HuH-7 (cell line): ENCODE results near the gene SHC2.
"Not testable (repeated sequence)": the region's sequence is repeated elsewhere in the genome, so short reads cannot be mapped to it uniquely, and the experiment has no call there.

Experiments used
- DNase-seq: peaks from one replicate; pipeline ENCODE4 v3.0.0; 2011; ENCODE audit warnings: low spot score

SHC2 gene

DNA sequence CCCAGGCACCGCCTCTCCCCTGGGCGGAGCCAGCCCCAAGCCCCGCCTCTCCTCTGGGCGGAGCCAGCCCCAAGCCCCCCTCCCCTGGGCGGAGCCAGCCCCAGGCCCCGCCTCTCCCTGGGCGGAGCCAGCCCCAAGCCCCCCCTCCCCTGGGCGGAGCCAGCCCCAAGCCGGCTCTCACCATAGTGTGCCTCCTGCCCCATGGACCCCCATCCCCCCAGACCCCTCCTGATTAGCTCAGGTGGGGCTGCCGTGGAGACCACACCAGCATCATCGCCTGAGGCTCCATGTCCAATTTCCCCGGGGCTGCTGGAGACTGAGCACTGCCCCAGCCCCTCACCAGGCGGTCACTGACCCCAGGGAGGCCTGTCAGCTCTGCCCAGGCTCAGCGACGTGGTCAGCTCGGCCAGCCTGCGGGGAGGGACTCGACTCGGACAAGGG lies 31.3 kb upstream of the SHC2 start:
- no peak for DNase-seq

DNA sequence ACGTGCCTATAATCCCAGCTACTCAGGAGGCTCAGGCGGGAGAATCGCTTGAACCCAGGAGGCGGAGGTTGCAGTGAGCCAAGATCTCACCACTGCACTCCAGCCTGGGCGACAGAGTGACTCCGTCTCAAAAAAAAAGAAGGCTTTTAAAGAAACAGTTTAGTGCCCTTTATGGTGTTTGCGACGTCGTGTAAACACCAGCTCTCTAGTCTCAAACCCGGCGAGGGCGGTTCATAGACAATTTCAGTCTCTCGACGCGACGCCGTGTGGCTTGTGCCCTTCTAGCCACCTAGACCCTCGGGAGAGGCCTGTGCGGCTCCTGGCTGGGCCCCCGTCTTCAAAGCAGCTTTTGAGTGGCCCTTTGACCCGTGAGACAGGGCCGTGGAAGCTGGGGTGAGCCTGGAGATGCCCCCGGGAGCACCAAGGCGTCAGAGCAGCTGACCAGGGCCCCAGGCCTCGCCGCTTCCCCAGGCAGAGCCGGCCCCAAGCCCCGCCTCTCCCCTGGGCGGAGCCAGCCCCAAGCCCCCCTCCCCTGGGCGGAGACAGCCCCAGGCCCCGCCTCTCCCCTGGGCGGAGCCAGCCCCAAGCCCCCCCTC lies 30.4 kb upstream of the SHC2 start:
- no peak for DNase-seq

DNA sequence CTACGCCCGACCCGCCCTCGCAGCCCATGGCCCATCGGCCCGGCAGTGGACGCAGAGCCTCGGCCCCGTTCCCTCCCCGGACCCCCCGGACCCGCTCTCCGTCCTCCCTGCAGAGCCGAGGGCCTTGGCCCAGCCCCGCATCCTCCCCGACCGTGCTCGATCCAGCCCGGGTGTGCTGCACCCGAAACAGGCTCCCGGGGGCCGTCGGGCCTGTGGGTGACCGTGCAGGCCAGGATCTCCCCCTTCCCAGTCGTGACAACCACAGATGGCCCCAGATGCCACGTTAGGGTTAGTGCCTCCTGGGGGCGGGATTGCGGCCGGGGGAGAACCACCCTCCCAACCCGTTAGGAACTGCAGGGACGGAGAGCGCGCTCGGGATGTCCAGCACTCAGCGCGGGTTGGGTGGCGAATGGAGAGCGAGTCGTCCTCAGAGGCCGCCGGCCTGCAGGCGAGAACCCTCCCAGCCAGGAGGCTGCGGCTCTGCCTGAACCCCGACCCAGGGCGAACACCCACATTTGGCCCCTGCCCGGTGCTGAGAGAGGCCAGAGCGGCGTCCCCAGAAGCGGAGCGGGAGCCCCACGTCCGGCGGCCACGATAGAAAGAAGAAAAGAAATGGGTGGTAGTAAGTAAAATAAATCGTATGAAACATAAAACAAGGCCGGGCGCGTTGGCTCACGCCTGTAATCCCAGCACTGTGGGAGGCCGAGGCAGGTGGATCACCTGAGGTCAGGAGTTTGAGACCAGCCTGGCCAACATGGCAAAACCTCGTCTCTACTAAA lies 28.8 kb upstream of the SHC2 start:
- no peak for DNase-seq

DNA sequence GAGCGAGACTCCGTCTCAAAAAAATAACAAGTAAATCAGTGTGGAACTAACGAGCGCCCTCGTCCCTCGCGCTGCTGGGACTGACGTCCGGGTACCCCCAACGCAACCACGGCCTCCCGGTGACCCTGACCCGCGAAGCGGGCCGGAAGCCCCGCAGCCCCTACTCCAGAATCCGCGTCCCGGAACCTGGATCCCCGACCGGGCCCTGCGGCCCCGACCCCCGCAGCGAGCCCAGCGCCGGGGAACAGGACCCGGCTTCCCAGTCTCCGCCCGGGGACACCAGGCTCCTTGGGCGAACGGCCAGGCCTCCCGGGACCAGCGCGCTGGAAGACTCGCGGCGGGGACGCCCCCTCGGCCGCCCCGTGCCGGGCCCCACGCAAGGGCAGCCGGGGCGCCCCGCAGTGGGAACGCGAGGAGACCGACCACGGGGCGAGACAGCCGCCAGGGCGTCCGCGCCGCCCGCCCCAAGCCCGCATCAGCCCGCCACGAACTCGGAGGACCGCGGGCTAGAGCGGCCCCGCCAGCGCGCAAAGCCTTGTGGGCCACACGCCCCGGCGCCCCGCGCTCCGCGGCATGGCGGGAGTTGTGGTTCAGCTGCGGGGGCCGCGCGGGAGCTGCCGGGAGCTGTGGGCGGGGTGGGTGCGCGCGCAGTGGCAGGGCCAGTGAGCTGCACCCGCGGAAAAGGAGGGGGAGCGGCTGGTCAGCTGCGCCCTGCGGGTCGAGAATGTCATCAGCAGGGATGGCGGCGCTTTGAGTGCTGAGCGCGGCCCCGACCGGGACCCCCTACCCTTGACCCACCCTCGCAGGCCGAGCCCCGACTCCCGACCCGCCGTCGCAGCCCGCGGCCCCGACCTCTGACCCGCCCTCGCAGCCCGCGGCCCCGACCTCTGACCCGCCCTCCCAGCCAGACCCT lies 27.9 kb upstream of the SHC2 start:
- DNase-seq, result peak; percentile 94

DNA sequence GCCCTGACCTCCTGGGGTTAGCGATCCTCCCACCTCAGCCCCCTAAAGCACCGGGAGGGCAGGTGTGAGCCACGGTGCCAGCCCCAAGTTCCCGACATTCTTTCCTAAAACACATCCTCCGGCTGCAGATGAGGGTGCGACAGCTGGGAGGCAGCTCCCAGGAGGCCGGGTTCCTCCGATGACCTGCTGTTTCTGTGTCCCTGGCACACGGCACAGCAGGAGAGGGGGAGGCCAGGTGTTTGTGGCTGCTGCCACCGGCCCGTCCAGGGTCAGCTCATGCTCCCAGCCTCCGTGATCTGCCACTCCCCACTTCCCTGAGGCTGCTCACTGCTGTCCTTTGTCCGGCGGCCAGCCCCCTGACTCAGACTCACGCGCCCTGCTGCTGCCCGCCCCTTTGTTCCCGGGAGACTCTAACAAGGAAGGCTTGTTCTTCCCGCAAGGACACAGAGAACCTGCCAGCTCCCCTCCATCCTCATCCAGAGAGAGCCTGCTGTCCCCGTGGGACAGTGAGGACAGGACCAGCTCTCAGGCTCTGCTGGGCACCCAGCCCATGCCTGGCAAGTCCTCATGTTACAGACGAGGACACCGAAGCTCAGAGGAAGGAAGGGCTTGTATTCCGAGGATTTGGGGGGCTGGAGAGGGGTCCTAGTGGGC lies 24.9 kb upstream of the SHC2 start:
- no peak for DNase-seq

DNA sequence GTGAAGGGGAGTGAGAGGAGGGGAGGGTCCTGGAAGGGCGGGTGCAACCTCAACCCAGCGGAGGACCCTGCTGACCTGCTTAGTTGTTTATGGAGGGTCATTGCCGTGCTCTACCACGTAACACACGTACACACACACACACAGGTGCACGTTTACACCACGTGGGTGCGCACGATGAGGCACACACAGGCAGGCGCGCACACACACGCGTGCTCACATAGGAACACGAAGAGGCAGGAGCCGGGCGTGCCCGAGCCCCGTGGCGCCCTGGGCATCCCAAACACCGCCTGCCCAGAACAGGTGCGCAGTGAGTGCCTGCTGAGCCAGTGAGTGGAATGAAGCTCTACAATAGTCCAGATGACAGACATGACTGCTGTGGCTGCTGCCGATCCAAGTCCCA lies 24.2 kb upstream of the SHC2 start:
- DNase-seq, result no peak

DNA sequence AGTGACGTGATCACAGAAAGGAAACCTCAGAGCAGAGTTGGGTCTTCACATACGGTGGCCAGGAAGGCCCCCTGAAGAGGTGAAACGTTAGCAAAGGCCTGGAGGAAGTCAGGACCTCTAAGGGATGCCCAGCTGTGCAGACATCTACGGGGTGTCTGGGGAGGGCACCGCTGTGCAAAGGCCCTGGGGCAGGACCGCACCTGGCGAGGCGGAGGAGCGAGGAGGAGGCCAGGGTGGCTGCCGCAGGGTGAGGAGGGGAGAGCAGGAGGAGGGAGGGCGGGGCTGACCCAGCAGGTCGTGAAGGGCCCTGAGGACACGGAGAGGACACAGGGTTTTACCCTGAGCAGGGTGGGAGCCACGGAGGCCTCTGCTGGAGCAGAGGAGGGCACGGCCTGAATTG lies 23.7 kb upstream of the SHC2 start:
- no peak for DNase-seq

DNA sequence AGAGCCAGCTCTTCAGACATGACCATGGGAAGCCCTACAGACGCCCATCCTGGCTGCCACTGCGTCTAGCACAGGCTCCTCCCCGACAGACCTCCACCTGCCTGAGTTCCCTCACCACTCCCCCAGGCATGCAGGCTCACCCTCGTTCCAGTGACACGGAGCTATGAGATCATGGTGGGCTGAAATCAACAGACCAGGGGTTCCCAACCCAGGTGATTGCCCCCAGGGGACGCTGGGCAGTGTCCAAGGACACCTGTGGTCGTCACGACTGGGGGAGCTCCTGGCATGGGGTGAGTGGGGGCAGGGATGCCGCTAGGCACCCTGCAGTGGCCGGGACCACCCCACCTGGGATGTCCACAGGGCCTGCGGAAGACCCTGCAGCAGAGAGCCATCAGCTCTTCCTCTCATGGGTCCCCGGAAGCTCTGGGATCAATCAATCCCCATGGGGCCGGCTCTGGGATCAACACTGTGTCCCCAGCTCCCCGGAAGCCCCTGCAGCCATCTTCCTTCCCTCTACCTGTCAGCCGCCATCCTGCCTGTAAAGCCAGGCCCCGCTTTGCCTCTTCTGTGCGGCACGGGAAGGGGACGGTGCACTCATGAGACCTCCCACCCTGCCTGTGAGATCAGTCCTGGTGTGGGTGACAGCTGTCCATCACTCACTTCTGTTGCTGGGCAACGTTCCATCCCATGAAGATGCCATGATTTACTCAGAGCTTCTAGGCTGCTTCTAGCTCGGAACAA lies 22.7 kb upstream of the SHC2 start:
- no peak for DNase-seq

DNA sequence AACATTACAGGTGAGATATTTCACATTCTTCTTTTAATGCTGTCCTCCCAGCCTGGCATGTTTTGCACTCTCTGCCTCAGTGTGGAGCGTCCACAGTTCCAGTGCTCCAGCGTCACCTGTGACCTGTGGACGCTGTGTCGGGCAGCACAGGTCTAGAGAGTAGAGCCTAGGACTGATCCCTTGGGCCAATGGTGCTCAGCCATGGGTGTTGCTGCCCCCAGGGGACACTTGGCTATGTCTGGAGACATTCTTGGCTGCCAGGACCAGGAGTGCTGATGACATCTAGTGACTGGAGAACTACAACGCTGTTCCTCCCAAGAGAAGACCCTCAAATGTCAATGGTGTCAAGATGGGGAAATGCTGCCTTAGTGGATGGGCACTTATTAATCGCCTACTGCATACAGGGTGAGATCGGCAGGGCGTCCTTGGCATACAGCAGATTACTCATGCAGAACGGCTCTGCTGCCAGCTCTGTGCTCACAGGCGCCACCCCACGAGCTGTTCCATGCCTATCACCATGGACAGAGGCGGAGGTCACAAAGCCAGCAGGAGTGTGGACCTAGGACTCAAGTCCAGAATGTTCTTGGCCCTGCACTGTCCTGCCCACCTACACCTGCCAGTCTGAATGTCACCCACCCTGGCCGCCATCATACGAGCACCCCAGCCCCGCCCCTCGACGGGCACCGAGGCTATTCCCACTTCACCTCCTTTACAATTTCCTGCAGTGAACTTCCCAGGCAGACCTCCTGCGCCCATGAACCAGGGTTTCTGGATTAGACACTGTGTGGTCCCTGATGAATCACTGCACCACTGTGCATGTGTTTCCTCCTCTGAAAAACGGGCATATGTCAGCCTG lies 21.6 kb upstream of the SHC2 start:
- DNase-seq, result no peak

DNA sequence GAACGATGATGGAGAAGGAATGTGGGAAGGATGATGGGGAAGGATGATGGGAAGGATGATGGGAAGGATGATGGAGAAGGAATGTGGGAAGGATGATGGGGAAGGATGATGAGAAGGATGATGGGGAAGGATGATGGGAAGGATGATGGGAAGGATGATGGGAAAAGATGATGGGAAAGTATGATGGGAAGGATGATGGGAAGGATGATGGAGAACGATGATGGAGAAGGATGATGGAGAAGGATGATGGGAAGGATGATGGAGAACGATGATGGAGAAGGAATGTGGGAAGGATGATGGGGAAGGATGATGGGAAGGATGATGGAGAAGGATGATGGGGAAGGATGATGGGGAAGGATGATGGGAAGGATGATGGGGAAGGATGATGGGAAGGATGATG lies 20.3 kb upstream of the SHC2 start:
- not testable (repeated sequence) for DNase-seq

DNA sequence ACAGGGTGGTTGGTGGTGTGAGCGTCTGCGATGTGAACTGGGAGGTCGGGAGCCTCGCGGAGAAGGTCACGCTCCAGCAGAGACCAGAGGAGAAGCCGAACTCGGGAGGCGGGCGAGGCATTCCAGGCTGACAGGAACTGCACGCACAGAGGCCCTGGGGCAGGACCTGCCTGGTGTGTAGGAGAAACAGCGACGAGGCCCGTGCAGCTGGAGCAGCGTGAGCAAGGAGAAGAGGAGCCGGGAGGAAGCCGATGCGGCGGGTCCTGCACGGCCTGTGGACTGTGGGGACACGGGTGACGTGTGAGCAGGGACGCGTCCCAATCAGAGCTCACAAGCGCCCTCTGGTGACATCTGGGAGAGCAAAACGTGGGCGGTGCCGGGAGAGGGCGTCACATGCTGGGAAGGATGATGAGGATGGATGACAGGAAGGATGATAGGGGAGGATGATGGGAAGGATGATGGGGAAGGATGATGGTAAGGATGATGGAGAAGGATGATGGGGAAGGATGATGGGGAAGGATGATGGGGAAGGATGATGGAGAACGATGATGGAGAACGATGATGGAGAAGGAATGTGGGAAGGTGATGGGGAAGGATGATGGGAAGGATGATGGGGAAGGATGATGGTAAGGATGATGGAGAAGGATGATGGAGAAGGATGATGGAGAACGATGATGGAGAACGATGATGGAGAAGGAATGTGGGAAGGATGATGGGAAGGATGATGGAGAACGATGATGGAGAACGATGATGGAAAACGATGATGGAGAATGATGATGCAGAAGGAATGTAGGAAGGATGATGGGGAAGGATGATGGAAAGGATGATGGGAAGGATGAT lies 19.4 kb upstream of the SHC2 start:
- peak; percentile 90 for DNase-seq

DNA sequence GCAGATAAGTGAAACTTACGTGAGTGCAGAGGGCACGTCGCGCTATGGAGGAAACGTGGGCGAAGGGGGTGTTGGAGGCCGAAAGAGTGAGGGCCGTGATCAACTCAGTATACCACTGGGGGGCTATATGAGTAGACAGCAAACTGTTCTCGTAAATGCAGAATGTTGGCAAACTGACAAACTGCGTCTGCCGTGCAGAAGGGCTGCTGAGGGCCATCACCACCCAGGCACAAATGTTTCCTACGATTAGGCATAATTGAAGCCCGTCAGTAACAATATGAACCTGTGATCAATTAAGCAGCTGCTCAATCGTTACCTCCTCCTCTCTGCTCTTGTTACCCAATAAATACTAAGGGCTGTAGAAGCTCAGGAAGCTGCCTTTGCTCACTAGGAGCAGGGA lies 18.1 kb upstream of the SHC2 start:
- DNase-seq, result no peak

DNA sequence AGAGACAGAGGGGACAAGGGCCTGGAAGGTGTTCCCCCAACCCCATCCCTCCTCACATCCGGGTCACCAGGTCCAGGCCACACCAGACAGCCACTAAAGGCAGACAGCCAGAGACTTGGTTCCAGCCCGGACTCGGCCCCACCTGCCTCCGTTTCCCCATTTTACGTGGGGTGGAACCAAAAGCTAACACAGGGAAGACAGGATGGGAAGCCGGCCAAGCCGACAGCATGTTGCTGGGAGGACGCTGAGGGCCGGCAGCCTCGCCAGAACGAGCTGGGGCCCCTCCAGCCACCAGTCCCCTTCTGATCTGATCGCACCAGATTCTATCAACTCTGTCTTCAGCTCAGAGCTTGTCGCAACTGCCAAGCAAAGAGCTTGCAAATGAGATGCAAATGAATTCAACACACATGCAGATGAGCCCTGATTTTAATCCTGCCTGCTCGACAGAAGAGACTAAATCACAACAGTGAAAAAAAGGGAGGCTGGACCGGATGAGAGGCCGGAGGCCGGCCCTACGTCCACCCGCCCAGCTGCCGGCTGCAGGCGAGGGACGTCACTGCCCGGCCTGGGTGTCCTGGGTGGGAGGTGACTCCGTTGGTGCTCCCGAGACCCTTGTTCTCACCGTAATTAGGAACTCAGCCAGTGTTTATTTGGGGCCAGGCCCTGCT lies 17.5 kb upstream of the SHC2 start:
- DNase-seq, result no peak

DNA sequence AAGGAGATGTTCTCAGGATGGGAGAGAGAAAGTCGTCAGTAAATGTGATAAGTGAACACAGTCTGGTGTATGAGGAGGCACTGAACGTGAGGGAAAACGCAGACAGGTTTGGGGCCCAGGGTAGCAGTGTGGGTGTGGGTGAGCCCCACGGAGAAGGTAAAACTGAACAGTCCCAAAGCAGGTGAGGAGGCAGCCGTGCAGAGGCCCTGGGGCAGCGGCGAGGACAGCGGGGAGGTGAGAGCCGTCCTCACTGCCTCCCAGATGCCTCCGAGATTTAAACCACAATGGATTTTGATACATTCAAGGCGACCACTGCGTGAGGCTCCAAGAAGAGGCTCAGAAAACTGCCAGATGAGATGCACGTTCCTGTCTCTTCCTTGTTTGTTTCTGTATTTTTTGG lies 14.5 kb upstream of the SHC2 start:
- DNase-seq, result no peak

DNA sequence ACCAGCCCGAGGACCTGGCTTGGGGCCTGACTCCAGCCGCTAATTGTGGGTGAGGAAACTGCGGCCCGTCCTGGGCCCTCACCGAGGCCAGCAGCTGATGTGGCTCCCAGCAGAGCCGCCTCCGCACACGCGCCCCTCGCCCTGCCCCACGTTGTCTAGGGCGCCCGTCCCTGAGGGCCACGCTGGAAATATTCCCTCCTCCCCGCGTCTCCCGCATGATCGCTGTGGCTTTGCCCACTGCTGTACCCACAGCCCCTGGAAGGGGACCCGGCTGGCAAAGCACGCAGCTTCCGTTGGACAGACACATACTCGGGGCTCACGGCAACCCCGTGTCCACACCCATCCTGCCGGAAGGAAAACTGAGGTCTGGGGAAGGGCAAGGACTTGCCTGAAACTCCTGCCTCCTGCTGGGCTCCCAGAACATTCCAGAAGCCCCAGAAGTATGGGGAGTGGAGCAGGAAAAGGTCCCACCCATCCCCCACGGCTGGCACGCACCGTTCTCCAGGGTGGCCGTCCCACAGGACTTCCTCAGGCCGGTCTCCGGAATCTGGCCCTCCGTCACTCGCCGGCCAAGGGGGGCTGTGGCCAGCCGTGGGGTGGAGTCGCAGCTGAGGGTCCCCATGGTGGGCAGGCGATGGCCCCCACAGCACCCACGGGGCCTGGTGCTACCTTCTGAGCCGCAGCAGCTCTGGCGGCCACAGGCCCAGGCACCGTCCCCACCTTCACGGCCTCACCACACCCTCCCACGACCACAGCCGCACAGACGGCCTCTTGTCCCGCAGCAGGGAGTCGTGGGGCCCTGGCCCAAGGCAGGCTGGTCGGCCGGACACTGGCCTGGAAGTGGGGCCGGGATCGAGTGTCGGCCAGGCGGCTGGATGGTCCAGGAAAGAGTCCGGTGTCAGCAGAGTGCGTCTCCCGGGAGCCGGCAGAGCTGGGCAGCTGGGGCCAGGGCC lies 13.6 kb upstream of the SHC2 start:
- DNase-seq, result no peak

DNA sequence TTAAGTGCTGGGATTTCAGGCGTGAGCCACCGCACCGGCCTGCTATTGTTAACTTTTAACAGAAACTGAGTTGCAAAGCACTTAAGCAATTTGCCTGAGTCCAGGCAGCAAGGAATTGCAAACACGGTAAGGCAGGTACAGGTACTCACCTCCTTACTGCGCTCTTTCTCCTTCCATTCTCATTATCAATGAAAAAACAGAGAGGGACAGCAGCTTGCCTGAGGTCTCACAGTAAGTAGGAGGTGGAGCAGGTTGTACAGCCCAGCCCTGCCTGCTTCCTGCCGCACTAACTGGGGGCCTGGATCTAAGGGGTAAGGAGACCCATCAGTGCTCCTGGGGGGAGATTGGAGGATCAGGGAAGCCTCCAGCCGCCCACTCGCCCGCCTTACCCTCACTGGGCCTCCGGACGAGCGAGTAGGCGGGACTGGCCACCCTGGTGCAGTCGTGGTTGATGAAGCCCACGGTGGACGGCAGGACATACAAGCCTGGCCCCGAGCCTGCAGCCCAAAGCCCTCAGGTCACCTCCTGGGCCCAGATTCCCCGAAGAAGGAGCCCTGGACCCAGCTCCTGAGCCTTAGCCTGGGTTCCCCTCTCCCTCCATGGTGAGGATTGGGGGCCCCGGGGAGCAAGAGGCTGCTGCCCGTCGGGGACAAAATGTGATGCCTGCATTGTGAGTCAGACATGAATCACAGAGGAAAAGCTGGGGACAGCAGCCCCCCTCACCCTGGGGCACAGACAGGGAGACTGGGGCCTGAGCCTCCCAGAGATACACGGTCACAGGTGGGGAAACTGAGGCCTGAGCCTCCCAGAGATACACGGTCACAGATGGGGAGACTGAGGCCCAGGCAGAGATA lies 11.4 kb upstream of the SHC2 start:
- no peak for DNase-seq

DNA sequence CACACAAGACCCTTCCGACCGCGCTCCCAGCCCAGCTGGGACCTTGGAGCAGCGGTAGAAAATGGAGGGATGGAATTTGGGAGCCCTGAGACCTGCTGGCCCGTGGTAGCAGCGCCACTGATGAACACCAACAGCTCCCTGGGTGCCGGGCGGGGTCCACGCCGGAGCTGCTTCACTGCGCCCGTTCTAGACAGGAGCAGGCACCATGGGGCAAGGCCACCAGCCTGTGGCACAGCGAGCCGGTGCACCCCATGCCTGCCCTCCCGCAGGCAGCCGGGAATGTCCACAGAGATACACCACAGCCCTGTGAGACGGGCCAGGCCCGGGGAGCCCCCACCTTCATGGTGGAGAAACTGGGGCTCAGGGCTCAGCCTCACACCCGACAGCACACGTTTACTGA lies 9.9 kb upstream of the SHC2 start:
- DNase-seq, result no peak
